Stimulated activated effector memory CD8-positive, alpha-beta T cell treated with anti-CD3 and anti-CD28 coated beads, Interleukin-12 subunit alpha, Interleukin-12 subunit beta, amount 100 ng/mL, for 72 hours (primary cell): Measurements from ENCODE around the gene GRIK2.
"Not testable (repeated sequence)": the region's sequence is repeated elsewhere in the genome, so short reads cannot be mapped to it uniquely, and the experiment has no call there.

Experiments used
- ATAC-seq: fragments of 150-1000 bp; cut with Tn5 transposase; 2 replicates; pipeline ENCODE4 v1.10.0; 2021
- DNase-seq, 2 donors: peaks; one replicate each; pipeline ENCODE4 v3.0.0; 2021 to 2022; ENCODE audit warnings: low spot score in 2 of 2
- H3K27ac Mint-ChIP-seq: one replicate; pipeline ENCODE4 v1.8.0; 2022; ENCODE audit warnings: mild to moderate bottlenecking, mixed read lengths
- H3K36me3 Mint-ChIP-seq: one replicate; pipeline ENCODE4 v1.8.0; 2022; ENCODE audit warnings: mild to moderate bottlenecking, mixed read lengths
- H3K4me1 Mint-ChIP-seq: one replicate; pipeline ENCODE4 v1.8.0; 2022; ENCODE audit warnings: mixed read lengths
- H3K4me3 Mint-ChIP-seq: one replicate; pipeline ENCODE4 v1.8.0; 2022; ENCODE audit warnings: mild to moderate bottlenecking, mixed read lengths
- H3K9me3 Mint-ChIP-seq: one replicate; pipeline ENCODE4 v1.8.0; 2022; ENCODE audit warnings: mixed read lengths

The GRIK2 gene

DNA sequence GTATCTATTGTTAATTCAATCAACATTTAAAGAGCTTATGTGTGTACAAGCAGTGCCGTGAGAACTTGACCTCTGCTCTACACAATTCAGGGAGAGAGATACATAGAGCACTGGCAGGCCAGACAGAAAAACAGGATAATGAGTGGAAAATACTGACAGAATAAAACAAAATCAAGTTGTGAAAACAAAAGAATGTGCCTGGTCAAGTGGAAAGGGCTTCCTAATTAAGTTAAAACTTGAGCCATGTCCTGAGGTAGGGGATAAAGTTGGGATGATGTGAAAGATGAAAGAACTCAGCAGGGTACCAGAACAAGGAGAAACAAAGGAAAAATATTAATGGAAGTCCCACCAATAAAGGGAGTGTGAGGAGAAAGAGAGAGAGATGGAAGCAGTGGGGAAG lies 672.8 kb downstream of the GRIK2 start:
- Mint-ChIP-seq H3K4me1 (no peaks in the 10 kb centered on the region), H3K4me3 (no peak overlapping the region), H3K27ac (no peak overlapping the region), H3K36me3 (no peaks in the 10 kb centered on the region), H3K9me3 (peaks cover 8% of the 10 kb centered on the region)
- DNase-seq (no peak), ATAC-seq (no peak)

DNA sequence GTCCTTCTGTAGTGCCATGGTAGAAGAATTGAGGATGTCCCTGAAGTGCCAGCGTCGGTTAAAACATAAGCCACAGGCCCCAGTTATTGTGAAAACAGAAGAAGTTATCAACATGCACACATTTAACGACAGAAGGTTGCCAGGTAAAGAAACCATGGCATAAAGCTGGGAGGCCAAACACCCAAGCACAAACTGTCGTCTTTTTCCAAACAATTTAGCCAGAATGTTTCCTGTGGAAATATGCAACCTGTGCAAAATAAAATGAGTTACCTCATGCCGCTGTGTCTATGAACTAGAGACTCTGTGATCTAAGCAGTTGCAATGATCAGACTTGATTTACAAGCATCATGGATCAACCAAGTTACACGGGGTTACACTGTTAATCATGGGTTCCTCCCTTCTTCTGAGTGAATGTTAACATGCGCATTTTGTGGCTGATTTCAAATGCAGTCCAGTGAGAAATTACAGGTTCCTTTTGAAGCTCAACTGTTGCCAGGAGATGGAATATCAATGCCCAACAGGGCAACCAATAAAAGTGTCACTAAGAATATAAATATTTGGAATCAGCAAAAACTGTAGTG lies 674.9 kb downstream of the GRIK2 start:
- H3K36me3 Mint-ChIP-seq, result no peaks in the 10 kb centered on the region
- DNase-seq, result no peak
- no peaks in the 10 kb centered on the region for H3K4me1 Mint-ChIP-seq
- no peak overlapping the region for H3K27ac Mint-ChIP-seq
- H3K9me3 Mint-ChIP-seq, result peaks cover 10% of the 10 kb centered on the region
- H3K4me3 Mint-ChIP-seq, result no peak overlapping the region
- ATAC-seq, result no peak

DNA sequence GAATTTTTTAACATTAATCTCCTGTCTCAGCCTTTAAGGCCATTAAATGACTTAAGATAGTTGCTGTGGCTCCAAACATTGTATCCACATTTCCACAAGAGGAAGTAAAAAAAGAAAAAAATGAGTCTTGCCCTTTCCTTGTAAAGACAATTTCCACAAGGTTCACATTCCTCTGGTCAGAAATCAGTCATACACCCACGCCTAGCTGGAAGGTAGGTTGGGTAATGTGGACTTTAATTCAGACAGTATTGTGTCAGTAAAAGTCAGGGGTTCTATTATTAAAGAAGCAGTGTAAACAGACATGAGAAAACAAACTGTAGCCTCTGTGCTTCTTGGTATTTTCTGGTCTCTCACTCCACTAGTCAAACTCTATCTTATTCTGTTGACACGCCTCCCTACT lies 682.0 kb downstream of the GRIK2 start:
- H3K4me1 Mint-ChIP-seq, result no peaks in the 10 kb centered on the region

DNA sequence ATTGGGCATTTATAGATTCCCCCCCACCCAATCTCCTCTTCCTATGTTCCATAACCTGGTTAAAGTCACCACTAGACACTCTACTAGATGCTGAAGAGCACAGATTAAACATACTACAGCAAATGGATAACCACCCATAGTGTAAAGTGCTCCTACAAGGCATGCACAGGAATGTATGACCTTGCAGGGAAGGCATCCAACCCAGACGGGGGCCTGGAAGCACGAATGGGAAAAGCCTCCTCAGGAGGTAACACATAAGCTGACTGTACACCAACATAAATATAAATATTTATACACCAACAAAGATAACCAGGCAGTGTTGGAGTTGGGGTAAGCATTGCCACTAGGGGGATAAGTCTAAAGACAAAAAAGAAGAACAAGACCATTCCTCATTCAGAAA lies 691.7 kb downstream of the GRIK2 start:
- no peak for DNase-seq
- H3K4me3 Mint-ChIP-seq, result no peak overlapping the region

More for the DNA sequence above, 682.0 kb downstream of the GRIK2 start:
- Mint-ChIP-seq H3K27ac (no peak overlapping the region), H3K4me3 (no peak overlapping the region), H3K36me3 (no peaks in the 10 kb centered on the region), H3K9me3 (peaks cover 16% of the 10 kb centered on the region)
- ATAC-seq (no peak), DNase-seq (no peak)

DNA sequence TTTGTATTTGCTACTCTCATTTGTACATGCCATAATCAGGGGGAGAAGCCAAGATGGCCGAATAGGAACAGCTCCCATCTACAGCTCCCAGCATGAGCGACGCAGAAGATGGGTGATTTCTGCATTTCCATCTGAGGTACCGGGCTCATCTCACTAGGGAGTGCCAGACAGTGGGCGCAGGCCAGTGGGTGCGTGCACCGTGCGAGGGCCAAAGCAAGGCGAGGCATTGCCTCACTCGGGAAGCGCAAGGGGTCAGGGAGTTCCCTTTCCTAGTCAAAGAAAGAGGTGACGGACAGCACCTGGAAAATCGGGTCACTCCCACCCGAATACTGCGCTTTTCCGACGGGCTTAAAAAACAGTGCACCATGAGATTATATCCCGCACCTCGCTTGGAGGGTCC lies 694.7 kb downstream of the GRIK2 start:
- H3K4me3 Mint-ChIP-seq, DNase-seq, H3K36me3 Mint-ChIP-seq, ATAC-seq, H3K27ac Mint-ChIP-seq, H3K9me3 Mint-ChIP-seq, H3K4me1 Mint-ChIP-seq: not testable (repeated sequence)

More for the DNA sequence above, 691.7 kb downstream of the GRIK2 start:
- H3K9me3 Mint-ChIP-seq, result peaks cover 10% of the 10 kb centered on the region
- no peaks in the 10 kb centered on the region for H3K4me1 Mint-ChIP-seq
- ATAC-seq, result no peak
- H3K36me3 Mint-ChIP-seq, result no peaks in the 10 kb centered on the region
- no peak overlapping the region for H3K27ac Mint-ChIP-seq

DNA sequence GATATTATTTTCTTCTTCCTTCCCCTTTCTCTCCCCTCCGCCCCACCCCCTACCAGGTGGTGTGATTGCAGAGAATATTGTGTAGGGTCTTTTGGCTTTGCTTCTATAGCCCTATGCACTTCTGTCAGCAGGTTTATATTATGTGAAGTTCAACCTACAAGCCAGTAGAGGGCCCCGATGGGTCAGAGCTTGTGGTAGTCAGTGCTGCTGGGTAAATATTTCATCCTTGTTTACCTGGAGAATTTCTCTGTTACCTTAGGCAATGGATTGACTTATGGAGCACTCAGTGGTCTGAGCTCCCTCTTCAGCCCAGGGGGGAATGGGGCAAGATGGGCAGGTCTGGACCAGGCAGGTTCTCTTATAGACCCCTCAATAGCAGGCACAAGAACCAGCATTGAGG lies 720.9 kb downstream of the GRIK2 start:
- Mint-ChIP-seq H3K36me3 (no peaks in the 10 kb centered on the region), H3K4me1 (no peaks in the 10 kb centered on the region), H3K27ac (no peak overlapping the region), H3K9me3 (peaks cover 20% of the 10 kb centered on the region), H3K4me3 (no peak overlapping the region)
- ATAC-seq (no peak), DNase-seq (no peak)

DNA sequence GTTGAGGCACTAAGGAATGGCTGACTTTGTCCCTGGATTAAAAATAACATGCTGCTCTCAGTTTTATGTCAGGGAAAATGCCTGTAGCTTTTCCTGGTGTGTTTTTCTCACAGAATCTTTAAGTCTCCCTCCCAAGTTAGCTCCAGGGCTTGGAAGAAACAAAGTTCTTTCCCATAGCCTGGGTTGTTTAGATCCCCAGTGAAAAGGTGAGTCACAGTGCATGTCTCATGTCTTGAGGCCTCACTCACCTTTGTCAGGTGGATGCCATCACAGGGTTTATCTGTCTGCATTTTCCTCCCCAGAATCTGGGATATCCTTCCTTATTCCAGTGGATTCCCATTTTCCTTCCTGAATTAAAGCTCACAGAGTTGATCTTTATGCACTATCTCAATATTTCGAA lies 722.4 kb downstream of the GRIK2 start:
- H3K4me1 Mint-ChIP-seq, result no peaks in the 10 kb centered on the region
- H3K9me3 Mint-ChIP-seq, result peaks cover 19% of the 10 kb centered on the region
- H3K27ac Mint-ChIP-seq, result no peak overlapping the region
- H3K4me3 Mint-ChIP-seq, result no peak overlapping the region
- no peaks in the 10 kb centered on the region for H3K36me3 Mint-ChIP-seq
- DNase-seq (no peak), ATAC-seq (no peak)

DNA sequence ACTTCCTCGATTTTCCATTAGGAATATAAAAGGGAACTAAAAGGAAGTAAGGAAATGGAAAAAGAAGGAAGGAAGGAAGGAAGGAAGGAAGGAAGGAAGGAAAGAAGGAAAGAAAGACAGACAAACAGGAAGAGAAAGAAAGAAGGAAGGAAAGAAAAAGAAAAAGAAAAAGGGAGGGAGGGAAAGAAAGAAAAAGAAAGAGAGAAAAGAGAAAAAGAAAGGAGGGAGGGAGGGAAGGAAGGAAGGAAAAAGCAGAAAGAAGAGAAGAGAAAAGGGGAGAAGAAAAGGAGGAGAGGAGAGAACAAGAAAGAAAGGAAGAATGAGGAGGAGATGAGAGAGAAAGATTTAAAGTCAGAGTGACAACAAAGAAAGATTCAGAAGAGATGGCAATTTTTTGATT lies 724.5 kb downstream of the GRIK2 start:
- H3K36me3 Mint-ChIP-seq, result no peaks in the 10 kb centered on the region
- no peak overlapping the region for H3K4me3 Mint-ChIP-seq
- peaks cover 21% of the 10 kb centered on the region for H3K9me3 Mint-ChIP-seq
- H3K27ac Mint-ChIP-seq, result no peak overlapping the region
- H3K4me1 Mint-ChIP-seq, result no peaks in the 10 kb centered on the region
- ATAC-seq, result no peak
- DNase-seq, result no peak
